GM23248 (cell line): Measurements from ENCODE around the gene ZNF48. TPM values are rescaled to one million over a fixed set of nuclear protein-coding genes. Genes with fewer than 3 reads are reported as not detected.

Source experiments
- DNase-seq: peaks from one replicate; pipeline ENCODE4 v3.0.0-alpha.2; 2015
- H2AFZ ChIP-seq: fragments of 200-600 bp; sonication (generic); 2 replicates; pipeline ENCODE4 v1.6.1; 2016; ENCODE audit warnings: antibody characterized with exemption
- H3F3A ChIP-seq: fragments of 200-600 bp; sonication (generic); 2 replicates; pipeline ENCODE4 v1.6.1; 2016; ENCODE audit warnings: mild to moderate bottlenecking, antibody characterized with exemption, mixed run types; ENCODE audit not compliant: insufficient read depth
- H3K27ac ChIP-seq: fragments of 200-600 bp; sonication (generic); 2 replicates; pipeline ENCODE4 v1.5.1; 2016; ENCODE audit warnings: mild to moderate bottlenecking
- H3K27me3 ChIP-seq: fragments of 200-600 bp; sonication (generic); replicated peaks from 2 replicates; pipeline ENCODE4 v1.6.1; 2016; ENCODE audit warnings: mild to moderate bottlenecking; ENCODE audit not compliant: insufficient read depth
- H3K36me3 ChIP-seq: fragments of 200-600 bp; sonication (generic); 2 replicates; pipeline ENCODE4 v1.6.1; 2016; ENCODE audit warnings: low read depth, mild to moderate bottlenecking
- H3K4me1 ChIP-seq: fragments of 200-600 bp; sonication (generic); 2 replicates; pipeline ENCODE4 v1.6.1; 2016; ENCODE audit warnings: mild to moderate bottlenecking; ENCODE audit not compliant: insufficient read depth
- H3K4me2 ChIP-seq: fragments of 200-600 bp; sonication (generic); one replicate; pipeline ENCODE4 v1.6.1; 2016; ENCODE audit warnings: mild to moderate bottlenecking; ENCODE audit not compliant: unreplicated experiment
- H3K4me3 ChIP-seq: fragments of 200-600 bp; sonication (generic); 2 replicates; pipeline ENCODE4 v1.5.1; 2016; ENCODE audit warnings: mild to moderate bottlenecking
- H3K79me2 ChIP-seq: fragments of 200-600 bp; sonication (generic); 2 replicates; pipeline ENCODE4 v1.6.1; 2016; ENCODE audit warnings: mild to moderate bottlenecking; ENCODE audit not compliant: insufficient read depth
- H3K9ac ChIP-seq: fragments of 200-600 bp; sonication (generic); 2 replicates; pipeline ENCODE4 v1.6.1; 2016; ENCODE audit warnings: mild to moderate bottlenecking
- H3K9me2 ChIP-seq: fragments of 200-600 bp; sonication (generic); 2 replicates; pipeline ENCODE4 v1.6.1; 2016; ENCODE audit warnings: mixed run types, mild to moderate bottlenecking, moderate library complexity; ENCODE audit not compliant: insufficient read depth
- H3K9me3 ChIP-seq: fragments of 200-600 bp; sonication (generic); one replicate; pipeline ENCODE4 v1.6.1; 2017; ENCODE audit warnings: low read depth
- H4K20me1 ChIP-seq: fragments of 200-600 bp; sonication (generic); 2 replicates; pipeline ENCODE4 v1.6.0; 2016; ENCODE audit not compliant: insufficient read depth
- EZH2 ChIP-seq: fragments of 200-600 bp; sonication (generic); IDR thresholded peaks from 2 replicates; pipeline ENCODE4 v1.6.1; 2018; ENCODE audit warnings: antibody characterized with exemption, mild to moderate bottlenecking; ENCODE audit not compliant: insufficient read depth, poor library complexity, severe bottlenecking
- EZH2phosphoT487 ChIP-seq: fragments of 200-600 bp; sonication (generic); IDR thresholded peaks from 2 replicates; pipeline ENCODE4 v1.6.1; 2018; ENCODE audit warnings: antibody characterized with exemption, moderate library complexity, mild to moderate bottlenecking, low read depth; ENCODE audit not compliant: insufficient read depth
- WGBS, 2 experiments: methylation state at CpG; one replicate each; pipeline ENCODE4 v1.1.6; 2015 to 2017; ENCODE audit warnings: low lambda C conversion rate in 2 of 2, low coverage in 1 of 2; ENCODE audit errors: missing lambda C conversion rate in 2 of 2; 5-methylcytosine and 5-hydroxymethylcytosine counted together
- in situ Hi-C: fragments of 300-500 bp; cut with MboI; formaldehyde crosslinking; loops from 2 replicates; pipeline ENCODE4 v1.15.0; 2020
- polyA plus RNA-seq: library from polyadenylated mRNA; unstranded; fragments of >200 nt; fragmentation: Nextera tagmentation; extraction: Ambion mirVana; gene quantifications from 2 replicates; pipeline ENCODE4 v1.2.1, GENCODE V29; 2016
- total RNA-seq: library from RNA; depleted of rRNA; stranded (reverse); fragments of >200 nt; shearing (Covaris generic); gene quantifications from 2 replicates; pipeline ENCODE4 v1.2.3, GENCODE V29; 2014

The ZNF48 gene
- total and polyA plus RNA-seq, 2 experiments from 2014 or later: 0.81 to 16.2 TPM

- Histone ChIP-seq H3K4me1 (peaks cover 22% of the 10 kb centered on the region), H3F3A (peaks cover 13% of the 10 kb centered on the region), H3K9me2 (no peaks in the 10 kb centered on the region), H2AFZ (no peak overlapping the region), H3K9ac (0 out of 2 replicates have a peak overlapping the region, but pooled peaks have one; percentile 16), H3K4me2 (peak overlapping the region; percentile 62), H3K27ac (peak overlapping the region; percentile 15; the same call in 1 of the 2 replicates), H4K20me1 (no peaks in the 10 kb centered on the region), H3K4me3 (no peak overlapping the region), H3K9me3 (no peaks in the 10 kb centered on the region), H3K36me3 (peaks cover 5% of the 10 kb centered on the region; the same call in 1 of the 2 replicates), H3K27me3 (no peaks in the 10 kb centered on the region), H3K79me2 (peaks cover 49% of the 10 kb centered on the region)
- DNase-seq: peak; percentile 88
- in situ Hi-C loops: loop anchor here (25.0 kb wide), 1 partner anchor 297 kb away; the partner anchor contains the start of genes GDPD3 and MAPK3
- TF ChIP-seq EZH2phosphoT487: no peak
- TF ChIP-seq EZH2: no peak
- 38 to 45% methylated on average over 15 of the region's 15 CpGs for WGBS, 2 experiments
These were observed 14.2 kb downstream of the ZNF48 start for GRCh38 chr16:30409125-30410060.

GRCh38 chr16:30413112-30413806 is 18.0 kb downstream of the ZNF48 start:
- no peak for TF ChIP-seq EZH2
- Histone ChIP-seq H3K27ac (no peak overlapping the region), H3K9me3 (no peaks in the 10 kb centered on the region), H3K4me1 (peaks cover 15% of the 10 kb centered on the region), H4K20me1 (no peaks in the 10 kb centered on the region), H3K36me3 (peaks cover 5% of the 10 kb centered on the region; the same call in 1 of the 2 replicates), H2AFZ (no peak overlapping the region), H3K79me2 (peaks cover 47% of the 10 kb centered on the region), H3K9me2 (no peaks in the 10 kb centered on the region), H3K4me3 (no peak overlapping the region), H3K9ac (no peak overlapping the region), H3K4me2 (no peak overlapping the region), H3F3A (peaks cover 26% of the 10 kb centered on the region), H3K27me3 (no peaks in the 10 kb centered on the region)
- in situ Hi-C loops: loop anchor here (25.0 kb wide), 1 partner anchor 301 kb away; the partner anchor contains the start of genes GDPD3 and MAPK3
- no peak for DNase-seq
- 79 to 80% methylated on average over 6 of the region's 6 CpGs for WGBS, 2 experiments

GRCh38 chr16:30414159-30414558 is 18.9 kb downstream of the ZNF48 start:
- Histone ChIP-seq H4K20me1 (no peaks in the 10 kb centered on the region), H3F3A (peaks cover 23% of the 10 kb centered on the region), H2AFZ (no peak overlapping the region), H3K4me1 (peaks cover 6% of the 10 kb centered on the region), H3K9ac (no peak overlapping the region), H3K9me2 (no peaks in the 10 kb centered on the region), H3K27me3 (no peaks in the 10 kb centered on the region), H3K36me3 (peaks cover 5% of the 10 kb centered on the region; the same call in 1 of the 2 replicates), H3K79me2 (peaks cover 38% of the 10 kb centered on the region), H3K4me2 (no peak overlapping the region), H3K4me3 (no peak overlapping the region), H3K9me3 (no peaks in the 10 kb centered on the region), H3K27ac (no peak overlapping the region)
- 88% methylated on average over 5 of the region's 5 CpGs for WGBS, 2 experiments
- in situ Hi-C loops: loop anchor here (25.0 kb wide), 1 partner anchor 302 kb away; the partner anchor contains the start of genes GDPD3 and MAPK3
- DNase-seq: no peak
- TF ChIP-seq EZH2phosphoT487 (no peak), EZH2 (no peak)

- TF ChIP-seq EZH2phosphoT487: no peak
- H3K4me3 ChIP-seq: no peak overlapping the region
- WGBS, 2 experiments: 94 to 95% methylated on average over 4 of the region's 4 CpGs
- H2AFZ ChIP-seq: no peak overlapping the region
- no peaks in the 10 kb centered on the region for H4K20me1 ChIP-seq
- H3K27me3 ChIP-seq: no peaks in the 10 kb centered on the region
- H3K9ac ChIP-seq: no peak overlapping the region
- peaks cover 26% of the 10 kb centered on the region for H3K79me2 ChIP-seq
- no peak overlapping the region for H3K27ac ChIP-seq
- peaks cover 5% of the 10 kb centered on the region; the same call in 1 of the 2 replicates for H3K36me3 ChIP-seq
- no peaks in the 10 kb centered on the region for H3K4me1 ChIP-seq
- no peaks in the 10 kb centered on the region for H3K9me2 ChIP-seq
- H3K4me2 ChIP-seq: no peak overlapping the region
- H3F3A ChIP-seq: peaks cover 24% of the 10 kb centered on the region
- in situ Hi-C loops: loop anchor here (25.0 kb wide), 1 partner anchor 304 kb away; the partner anchor contains the start of genes GDPD3 and MAPK3
- no peaks in the 10 kb centered on the region for H3K9me3 ChIP-seq
- no peak for DNase-seq
These were observed 20.9 kb downstream of the ZNF48 start for GRCh38 chr16:30416047-30416603.
